Measurements from ENCODE around the gene ZDHHC13.

Gene ZDHHC13

GRCh38 chr11:19173004-19173689 is 56.2 kb downstream of the ZDHHC13 start:
- DNase-seq: no peak

DNA sequence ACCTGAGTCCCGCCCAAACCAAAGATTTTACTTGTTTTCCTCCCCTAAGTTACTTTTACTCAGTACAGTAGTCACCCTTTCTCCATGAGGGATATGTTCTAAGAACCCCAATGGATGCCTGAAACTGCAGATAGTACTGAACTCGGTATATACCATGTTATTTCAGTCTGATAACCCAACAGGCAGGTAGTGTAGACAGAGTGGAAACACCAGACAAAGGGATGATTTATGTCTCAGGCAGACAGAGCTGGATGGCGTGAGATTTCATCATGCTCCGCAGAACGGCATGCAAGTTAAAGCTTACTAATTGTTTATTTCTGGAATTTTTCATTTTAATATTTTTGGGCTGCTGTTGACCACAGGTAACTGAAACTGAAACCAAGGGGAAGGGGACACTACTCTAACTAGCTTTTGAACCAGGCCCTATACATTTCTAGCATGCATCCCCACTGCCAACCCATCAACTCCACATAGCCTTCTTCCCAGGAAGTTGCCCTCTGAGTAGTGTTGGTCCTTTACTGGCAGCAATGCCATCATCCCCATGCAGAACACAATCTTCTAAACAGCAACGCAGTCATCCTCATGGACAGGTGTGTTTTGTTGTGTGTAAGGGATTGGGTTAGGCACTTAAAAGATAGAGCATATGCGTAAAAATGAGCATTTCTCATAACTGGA is 57.1 kb downstream of the ZDHHC13 start:
- no peak for DNase-seq

- no peak for DNase-seq
Observed at GRCh38 chr11:19176629-19177186, 59.7 kb downstream of the ZDHHC13 start.

DNA sequence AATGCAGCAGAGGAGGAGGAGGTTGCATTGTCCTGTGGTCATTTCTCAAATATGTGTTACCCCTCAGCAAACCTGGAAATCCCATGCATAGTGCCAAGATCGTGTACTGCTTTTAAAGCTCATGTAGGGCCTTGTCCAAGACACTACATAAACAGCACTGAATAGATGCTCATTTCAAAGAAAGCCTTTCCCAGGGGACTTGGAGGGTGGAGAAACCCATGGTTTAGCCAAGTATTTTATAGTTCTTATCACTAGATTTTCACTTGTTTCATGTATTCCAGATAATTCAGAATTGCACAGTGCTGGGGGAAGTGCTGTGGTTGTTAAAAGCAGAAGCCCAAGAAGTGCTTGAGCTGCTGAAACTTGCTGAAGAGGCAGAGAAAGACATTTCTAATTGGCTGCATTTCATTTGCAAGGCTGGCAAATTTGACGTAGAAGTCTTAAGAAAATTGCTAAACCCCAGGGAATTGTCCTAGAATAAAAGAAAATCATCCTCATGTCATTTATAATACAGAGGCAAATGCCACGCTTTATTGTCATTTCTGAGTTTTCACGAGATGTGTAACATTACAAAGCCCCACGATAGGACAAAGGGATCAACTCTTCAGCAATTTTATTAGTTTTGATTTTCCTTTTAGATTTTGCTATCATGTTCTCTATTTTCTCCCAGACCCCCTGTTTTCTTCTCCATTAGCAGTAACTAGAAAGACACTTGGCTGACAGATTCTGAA is 64.7 kb downstream of the ZDHHC13 start:
- no peak for DNase-seq

DNA sequence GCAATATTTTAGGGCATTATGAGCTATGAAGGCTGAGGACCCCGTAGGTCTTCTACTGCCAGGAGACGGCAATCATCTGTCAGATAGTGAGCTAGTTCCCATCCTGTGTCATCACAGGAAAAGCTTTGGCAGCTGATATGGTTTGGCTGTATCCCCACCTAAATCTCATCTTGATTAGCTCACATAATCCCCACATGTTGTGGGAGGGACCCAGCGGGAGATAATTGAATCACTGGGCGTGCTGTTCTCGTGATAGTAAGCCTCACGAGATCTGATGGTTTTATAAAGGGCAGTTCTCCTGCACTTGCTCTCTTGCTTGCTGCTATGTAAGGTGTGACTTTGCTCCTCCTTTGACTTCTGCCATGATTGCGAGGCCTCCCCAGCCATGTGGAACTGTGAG is 66.7 kb downstream of the ZDHHC13 start:
- DNase-seq: no peak

DNA sequence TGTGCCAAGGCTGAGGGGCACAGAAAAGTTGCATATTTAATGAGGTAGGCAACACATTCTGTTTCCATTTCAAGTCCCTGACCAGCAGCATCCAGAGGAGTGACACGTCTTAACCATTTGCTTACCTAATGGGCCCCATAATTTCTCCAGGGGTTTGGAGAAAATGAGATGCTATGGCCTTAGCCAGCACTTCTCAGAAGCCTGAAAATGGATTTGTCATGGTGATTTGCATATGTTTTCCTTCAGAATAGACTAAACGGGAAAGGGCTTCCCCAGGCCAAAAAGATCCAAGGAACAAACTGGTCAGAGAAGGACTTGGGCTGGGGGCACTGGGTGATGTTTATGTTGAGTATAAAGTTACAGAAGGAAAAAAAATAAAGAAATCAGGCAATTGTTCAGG is 68.1 kb downstream of the ZDHHC13 start:
- no peak for DNase-seq

DNA sequence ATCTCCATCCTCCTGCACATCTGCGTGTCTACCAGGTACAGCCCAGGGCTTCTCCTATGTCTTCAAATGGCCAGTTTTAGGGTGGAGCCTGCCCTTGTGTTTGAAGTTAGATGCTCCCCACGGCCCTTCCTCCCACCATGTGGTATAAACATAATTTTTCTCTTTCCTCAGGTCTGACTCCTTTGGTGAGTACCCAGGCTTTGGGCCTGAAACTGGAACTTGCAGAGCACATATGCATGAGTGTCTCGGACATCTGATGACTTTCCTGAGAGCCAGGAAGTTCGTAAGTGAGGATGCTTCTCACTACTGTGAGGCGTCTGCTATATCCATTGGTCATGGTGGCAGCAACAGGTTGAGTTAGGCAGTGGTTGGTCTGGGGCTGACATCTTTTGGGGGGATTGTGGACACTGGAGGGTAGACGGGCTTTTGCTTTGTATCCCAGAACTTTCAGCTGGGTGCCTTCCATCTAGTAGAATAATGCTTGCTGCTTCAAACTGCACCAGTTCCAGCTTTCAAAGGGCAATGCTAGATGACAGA is 68.6 kb downstream of the ZDHHC13 start:
- no peak for DNase-seq

- no peak for DNase-seq
Observed at GRCh38 chr11:19187114-19187832, 70.3 kb downstream of the ZDHHC13 start.

DNA sequence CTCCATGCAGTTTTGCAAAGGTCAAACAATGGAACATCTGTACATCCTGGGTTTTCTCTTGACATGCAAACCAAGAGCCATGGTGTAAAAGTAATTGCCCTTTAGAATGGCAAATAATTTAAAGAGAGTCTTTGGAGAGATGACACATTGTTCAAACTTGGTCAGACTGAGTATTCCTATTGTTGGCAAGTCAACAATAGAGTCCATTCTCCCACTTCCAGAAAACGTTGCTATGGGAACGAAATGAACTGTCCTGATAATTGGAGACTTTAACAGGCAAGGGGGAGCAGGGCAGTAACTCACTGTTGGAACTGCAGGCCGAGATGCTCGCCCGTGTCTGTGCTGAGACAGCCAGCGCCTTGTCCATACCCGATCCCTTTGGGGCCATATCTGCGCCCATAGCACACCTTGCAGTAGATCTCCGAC is 70.9 kb downstream of the ZDHHC13 start:
- DNase-seq: no peak

GRCh38 chr11:19191530-19192169 is 74.7 kb downstream of the ZDHHC13 start:
- no peak for DNase-seq

GRCh38 chr11:19193916-19194315 is 76.9 kb downstream of the ZDHHC13 start:
- DNase-seq: no peak

DNA sequence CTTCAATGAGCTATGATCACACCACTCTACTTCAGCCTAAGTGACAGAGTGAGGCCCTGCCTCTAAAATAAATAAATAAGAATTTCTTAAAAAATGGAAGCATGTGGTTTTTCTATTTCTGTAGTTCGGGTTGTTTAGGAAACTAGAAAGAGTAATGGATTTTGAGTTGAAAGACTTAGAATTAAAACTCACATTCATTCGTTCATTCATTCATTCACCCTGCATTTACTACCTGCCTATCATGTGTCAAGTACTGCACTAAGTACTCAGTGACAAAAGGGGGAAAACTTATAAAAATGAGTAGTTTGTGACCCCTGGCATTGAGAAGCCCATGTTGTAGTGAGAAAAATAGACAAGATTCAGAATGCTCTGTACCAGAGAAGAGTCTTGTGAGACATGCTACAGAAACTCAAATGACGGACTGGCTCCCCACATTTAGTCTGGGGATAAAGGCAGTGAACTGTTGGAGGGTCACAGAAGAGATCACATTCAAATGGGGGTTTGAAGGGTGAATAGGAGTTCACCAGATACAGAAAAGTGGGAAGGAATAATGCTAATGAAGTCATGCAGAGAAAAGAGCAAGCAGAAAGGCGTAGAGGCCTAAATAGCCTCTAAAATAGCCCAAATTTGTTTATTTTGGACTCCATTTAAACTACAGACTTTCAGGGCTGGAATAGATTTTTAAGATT is 77.8 kb downstream of the ZDHHC13 start:
- no peak for DNase-seq

- DNase-seq: no peak
Observed at GRCh38 chr11:19196432-19196831, 79.5 kb downstream of the ZDHHC13 start.

- no peak for DNase-seq
Observed at GRCh38 chr11:19199048-19199447, 82.1 kb downstream of the ZDHHC13 start.

DNA sequence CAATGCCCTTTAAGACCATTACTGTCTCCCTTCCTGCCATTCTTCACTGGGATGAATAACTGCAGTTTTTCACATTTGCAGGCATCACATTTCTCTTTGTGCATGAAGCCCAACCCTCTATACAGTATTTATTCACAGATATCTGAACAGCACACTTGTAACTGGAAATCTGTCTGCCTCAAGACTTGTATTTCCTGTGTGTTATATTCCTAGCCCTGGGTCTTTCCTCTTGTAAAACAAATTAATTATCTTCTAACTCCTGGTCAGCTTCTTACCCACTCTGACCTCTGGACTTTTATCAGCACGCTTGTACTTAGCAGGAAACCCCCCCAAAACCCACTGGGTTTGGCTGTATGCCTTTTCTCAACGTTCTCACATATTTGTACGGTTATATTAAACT is 82.8 kb downstream of the ZDHHC13 start:
- DNase-seq: no peak

GRCh38 chr11:19200410-19201201 is 83.6 kb downstream of the ZDHHC13 start:
- DNase-seq: no peak

- no peak for DNase-seq
Observed at GRCh38 chr11:19201737-19202605, 85.0 kb downstream of the ZDHHC13 start, which contains the start of gene CSRP3. TSS of gene CSRP3 (minus strand) at chr11:19201983. CDS start at chr11:19192448, 9,535 bp downstream.

GRCh38 chr11:19204836-19205235 is 87.9 kb downstream of the ZDHHC13 start:
- DNase-seq: no peak

- DNase-seq: no peak
Observed at GRCh38 chr11:19208181-19208580, 91.2 kb downstream of the ZDHHC13 start.

Measured in CD4-positive, alpha-beta T cell treated with Interleukin-10 for 1 hour (primary cell).